Measurements from ENCODE around the gene STAC. TPM values are rescaled to one million over a fixed set of nuclear protein-coding genes. Genes with fewer than 3 reads are reported as not detected.

The STAC gene
- total and polyA plus RNA-seq, 2 donors (not counting 3 experiments of a cell fraction or from before 2014, with no cell fraction given) = 0.03 to 0.88 TPM

GRCh38 chr3:36580716-36581115 is 200.4 kb downstream of the STAC start:
- CTCF ChIA-PET = no interaction called here
- H3K36me3 ChIP-seq (ENCODE audit: control insufficient read depth in 2 of 2, extremely low read depth in 1 of 2, insufficient read depth in 2 of 2, low read length in 2 of 2) = no peaks in the 10 kb centered on the region
- no peak overlapping the region for H3K4me3 ChIP-seq (replicated peaks in 1 of 3; ENCODE audit: insufficient read depth in 1 of 3, low read depth in 1 of 3, low read length in 3 of 3)
- H3K9me1 ChIP-seq (replicated peaks; ENCODE audit: control insufficient read depth, extremely low read depth, insufficient read depth, low read length) = no peaks in the 10 kb centered on the region
- H3K9ac ChIP-seq (replicated peaks; ENCODE audit: extremely low read depth, insufficient read depth, low read length) = no peak overlapping the region
- FAIRE-seq (no peak), DNase-seq (ENCODE audit: low read depth, low spot score) (no peak)
- no peak overlapping the region for H3K27ac ChIP-seq (ENCODE audit: insufficient read depth, low read depth, low read length)
- dilution Hi-C loops (cut with MboI; ENCODE audit: extremely low pct_ligation_motif_present, low sequenced_read_pairs) (no loop called here), intact Hi-C loops (cut with micrococcal nuclease) (no loop called here)
- no peaks in the 10 kb centered on the region for H3K9me3 ChIP-seq (replicated peaks; ENCODE audit: control insufficient read depth, insufficient read depth, low read length)
- POLR2A ChIA-PET = no interaction called here
- H3K4me2 ChIP-seq (ENCODE audit: insufficient read depth, low read length) = no peak overlapping the region
- H3K4me1 ChIP-seq (ENCODE audit: control insufficient read depth, extremely low read depth, insufficient read depth, low read length) = no peaks in the 10 kb centered on the region
- no peak for TF ChIP-seq POLR2A (IDR thresholded peaks at IDR 0.05; ENCODE audit: low read depth, low read length)
- no peaks in the 10 kb centered on the region for H4K20me1 ChIP-seq (replicated peaks; ENCODE audit: control insufficient read depth, extremely low read depth, insufficient read depth, low read length)
- H3K27me3 ChIP-seq (ENCODE audit: control insufficient read depth in 2 of 2, insufficient read depth in 2 of 2, low read length in 2 of 2) = no peaks in the 10 kb centered on the region
- no TSS peak for BruUV-seq (replicated peaks)
- no peak overlapping the region for H2AFZ ChIP-seq (ENCODE audit: low read depth, low read length)
- H3K79me2 ChIP-seq (ENCODE audit: control insufficient read depth, insufficient read depth, low read length) = no peaks in the 10 kb centered on the region

- Histone ChIP-seq H3K4me1 (ENCODE audit: control insufficient read depth, extremely low read depth, insufficient read depth, low read length) (no peaks in the 10 kb centered on the region), H3K79me2 (ENCODE audit: control insufficient read depth, insufficient read depth, low read length) (no peaks in the 10 kb centered on the region), H2AFZ (ENCODE audit: low read depth, low read length) (no peak overlapping the region), H3K4me3 (replicated peaks in 1 of 3; ENCODE audit: insufficient read depth in 1 of 3, low read depth in 1 of 3, low read length in 3 of 3) (no peak overlapping the region), H3K27ac (ENCODE audit: insufficient read depth, low read depth, low read length) (no peak overlapping the region), H3K9ac (replicated peaks; ENCODE audit: extremely low read depth, insufficient read depth, low read length) (no peak overlapping the region), H3K9me1 (replicated peaks; ENCODE audit: control insufficient read depth, extremely low read depth, insufficient read depth, low read length) (no peaks in the 10 kb centered on the region), H3K36me3 (ENCODE audit: control insufficient read depth in 2 of 2, extremely low read depth in 1 of 2, insufficient read depth in 2 of 2, low read length in 2 of 2) (no peaks in the 10 kb centered on the region), H3K27me3 (ENCODE audit: control insufficient read depth in 2 of 2, insufficient read depth in 2 of 2, low read length in 2 of 2) (no peaks in the 10 kb centered on the region), H3K9me3 (replicated peaks; ENCODE audit: control insufficient read depth, insufficient read depth, low read length) (peaks cover 4% of the 10 kb centered on the region), H4K20me1 (replicated peaks; ENCODE audit: control insufficient read depth, extremely low read depth, insufficient read depth, low read length) (no peaks in the 10 kb centered on the region), H3K4me2 (ENCODE audit: insufficient read depth, low read length) (no peak overlapping the region)
- CTCF ChIA-PET = no interaction called here
- POLR2A ChIA-PET = no interaction called here
- intact Hi-C loops (cut with micrococcal nuclease) (no loop called here), dilution Hi-C loops (cut with MboI; ENCODE audit: extremely low pct_ligation_motif_present, low sequenced_read_pairs) (no loop called here)
- TF ChIP-seq FOS (IDR thresholded peaks at IDR 0.05; ENCODE audit: borderline replicate concordance, insufficient read depth, low read length) (no peak), POLR2A (IDR thresholded peaks at IDR 0.05; ENCODE audit: low read depth, low read length) (no peak), GATA2 (IDR thresholded peaks at IDR 0.05; ENCODE audit: insufficient read depth, insufficient read length, low read depth, low read length) (no peak), POLR2AphosphoS5 (IDR thresholded peaks at IDR 0.05; ENCODE audit: insufficient read depth, low read depth, low read length) (no peak), EZH2 (IDR thresholded peaks at IDR 0.05; ENCODE audit: borderline replicate concordance, low read depth, low read length, severe bottlenecking) (no peak), MYC (IDR thresholded peaks at IDR 0.05; ENCODE audit: low read depth, low read length) (no peak), JUN (IDR thresholded peaks at IDR 0.05; ENCODE audit: borderline replicate concordance, insufficient read depth, insufficient read length, low read depth) (no peak), MAX (IDR thresholded peaks at IDR 0.05; ENCODE audit: insufficient read depth, insufficient read length) (no peak), CTCF (IDR thresholded peaks at IDR 0.05; ENCODE audit: extremely low read depth in 1 of 2, insufficient read depth in 1 of 2, low read depth in 1 of 2, low read length in 2 of 2) (no peak)
- DNase-seq (ENCODE audit: low read depth, low spot score) (no peak), FAIRE-seq (no peak)
- BruUV-seq (replicated peaks) = no TSS peak
Measured at GRCh38 chr3:36591959-36592358, 211.7 kb downstream of the STAC start.

Measured in endothelial cell of umbilical vein (primary cell).